ENCODE measurements around the gene TRPM8. TPM values are rescaled to one million over a fixed set of nuclear protein-coding genes. Genes with fewer than 3 reads are reported as not detected.

Gene TRPM8
- total and polyA plus RNA-seq, 2 donors from 2014 or later, result 2.5 TPM; not detected in 1

DNA sequence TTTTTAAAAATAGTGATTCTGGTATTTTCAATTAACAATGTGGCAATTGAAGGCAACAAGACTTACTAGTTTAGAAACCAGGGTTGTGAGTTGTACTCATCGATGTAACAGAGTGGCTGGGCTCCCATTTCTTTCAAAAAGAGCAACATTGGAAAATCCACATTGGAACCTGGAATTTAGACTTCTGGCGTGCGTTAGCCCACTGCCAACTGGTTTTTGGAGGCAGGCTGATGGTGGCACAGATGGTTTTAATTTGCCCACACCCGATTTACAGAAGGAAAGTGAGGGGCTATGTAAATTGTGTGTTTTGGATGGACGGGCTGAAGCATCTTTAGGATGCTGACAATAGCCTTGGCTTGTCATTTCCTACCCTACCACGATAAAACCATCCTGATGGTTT lies 66.3 kb downstream of the TRPM8 start:
- no peaks in the 10 kb centered on the region for H3K36me3 ChIP-seq (ENCODE audit: control insufficient read depth in 2 of 3, insufficient read depth in 3 of 3, low read length in 3 of 3)
- TF ChIP-seq, protein P1, sequence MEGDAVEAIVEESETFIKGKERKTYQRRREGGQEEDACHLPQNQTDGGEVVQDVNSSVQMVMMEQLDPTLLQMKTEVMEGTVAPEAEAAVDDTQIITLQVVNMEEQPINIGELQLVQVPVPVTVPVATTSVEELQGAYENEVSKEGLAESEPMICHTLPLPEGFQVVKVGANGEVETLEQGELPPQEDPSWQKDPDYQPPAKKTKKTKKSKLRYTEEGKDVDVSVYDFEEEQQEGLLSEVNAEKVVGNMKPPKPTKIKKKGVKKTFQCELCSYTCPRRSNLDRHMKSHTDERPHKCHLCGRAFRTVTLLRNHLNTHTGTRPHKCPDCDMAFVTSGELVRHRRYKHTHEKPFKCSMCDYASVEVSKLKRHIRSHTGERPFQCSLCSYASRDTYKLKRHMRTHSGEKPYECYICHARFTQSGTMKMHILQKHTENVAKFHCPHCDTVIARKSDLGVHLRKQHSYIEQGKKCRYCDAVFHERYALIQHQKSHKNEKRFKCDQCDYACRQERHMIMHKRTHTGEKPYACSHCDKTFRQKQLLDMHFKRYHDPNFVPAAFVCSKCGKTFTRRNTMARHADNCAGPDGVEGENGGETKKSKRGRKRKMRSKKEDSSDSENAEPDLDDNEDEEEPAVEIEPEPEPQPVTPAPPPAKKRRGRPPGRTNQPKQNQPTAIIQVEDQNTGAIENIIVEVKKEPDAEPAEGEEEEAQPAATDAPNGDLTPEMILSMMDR (IDR thresholded peaks at IDR 0.05; ENCODE audit: borderline replicate concordance, extremely low read depth, insufficient read depth), result no peak
- DNase-seq (no peak), FAIRE-seq (no peak)
- H3K9ac ChIP-seq (ENCODE audit: low read length in 3 of 3), result no peak overlapping the region
- intact Hi-C loops (cut with DNase I), result no loop called here
- no peaks in the 10 kb centered on the region for H3K9me3 ChIP-seq (ENCODE audit: control insufficient read depth in 2 of 3, insufficient read depth in 1 of 3, low read length in 3 of 3)
- no peaks in the 10 kb centered on the region for H3K27me3 ChIP-seq (ENCODE audit: control insufficient read depth, insufficient read depth, low read length)
- no peak overlapping the region for H3K4me3 ChIP-seq (ENCODE audit: low read length in 3 of 3)
- no peaks in the 10 kb centered on the region for H3K4me1 ChIP-seq (ENCODE audit: control insufficient read depth in 2 of 3, insufficient read depth in 2 of 3, low read depth in 1 of 3, low read length in 3 of 3)
- no peak overlapping the region for H3K27ac ChIP-seq (ENCODE audit: low read depth in 2 of 2, low read length in 2 of 2)

DNA sequence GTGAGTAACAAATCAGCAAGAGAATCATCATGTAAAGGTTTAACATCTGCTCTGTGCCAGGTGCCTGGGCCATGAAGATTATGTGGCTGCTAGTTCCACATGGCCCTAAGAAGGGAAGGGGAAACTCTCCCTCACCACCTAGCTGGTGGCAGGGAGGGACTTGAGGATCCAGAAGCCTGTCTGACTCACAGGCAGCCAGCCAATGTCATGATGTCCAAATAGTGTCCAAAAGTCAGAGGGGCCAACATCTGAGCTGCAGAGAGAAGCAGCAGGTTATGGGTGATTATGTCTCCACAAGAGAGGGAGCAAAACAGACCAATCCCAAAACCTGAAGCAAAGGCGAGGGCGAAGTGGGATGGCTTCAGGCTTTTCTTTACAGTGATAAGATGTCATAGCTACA lies 71.4 kb downstream of the TRPM8 start:
- Histone ChIP-seq H3K4me1 (ENCODE audit: control insufficient read depth in 2 of 3, insufficient read depth in 2 of 3, low read depth in 1 of 3, low read length in 3 of 3) (no peaks in the 10 kb centered on the region), H3K27me3 (ENCODE audit: control insufficient read depth, insufficient read depth, low read length) (no peaks in the 10 kb centered on the region), H3K36me3 (ENCODE audit: control insufficient read depth in 2 of 3, insufficient read depth in 3 of 3, low read length in 3 of 3) (no peaks in the 10 kb centered on the region), H3K9me3 (ENCODE audit: control insufficient read depth in 2 of 3, insufficient read depth in 1 of 3, low read length in 3 of 3) (no peaks in the 10 kb centered on the region), H3K4me3 (ENCODE audit: low read length in 3 of 3) (no peak overlapping the region), H3K9ac (ENCODE audit: low read length in 3 of 3) (no peak overlapping the region), H3K27ac (ENCODE audit: low read depth in 2 of 2, low read length in 2 of 2) (no peak overlapping the region)
- FAIRE-seq, result no peak
- no peak for DNase-seq
- intact Hi-C loops (cut with DNase I), result no loop called here
- TF ChIP-seq, protein P1 (IDR thresholded peaks at IDR 0.05; ENCODE audit: borderline replicate concordance, extremely low read depth, insufficient read depth), result no peak

DNA sequence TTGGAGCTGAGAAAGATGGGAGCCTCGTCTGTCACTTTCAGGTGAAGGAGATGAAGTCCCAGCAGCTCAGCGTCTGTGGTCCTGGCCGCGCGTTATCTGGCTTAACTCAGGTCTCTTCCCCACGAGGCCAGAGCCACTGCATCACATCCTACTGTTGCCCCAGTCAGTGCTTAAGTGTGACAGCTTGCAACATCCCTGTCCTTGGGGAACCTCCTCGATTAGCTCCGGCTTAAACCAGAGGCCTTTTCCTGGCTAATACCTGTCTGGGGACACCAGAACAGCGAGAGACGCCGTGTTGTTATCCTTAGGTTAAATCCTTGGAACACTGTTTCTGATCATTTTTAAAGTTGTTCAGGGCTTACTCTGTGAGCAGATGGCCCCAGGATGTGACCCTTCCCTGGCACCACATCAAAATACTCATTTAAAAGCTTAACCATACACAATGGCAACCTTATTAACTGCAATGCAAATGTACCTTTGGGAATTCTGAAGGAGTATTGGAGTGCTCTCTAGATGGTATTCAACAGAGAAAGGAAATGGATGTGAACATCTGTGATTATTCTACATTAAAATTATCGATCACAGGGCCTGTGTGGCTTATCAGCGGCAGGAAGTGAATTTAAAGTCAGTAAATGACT lies 72.2 kb downstream of the TRPM8 start:
- H3K36me3 ChIP-seq (ENCODE audit: control insufficient read depth in 2 of 3, insufficient read depth in 3 of 3, low read length in 3 of 3), result no peaks in the 10 kb centered on the region
- no peak overlapping the region for H3K9ac ChIP-seq (ENCODE audit: low read length in 3 of 3)
- DNase-seq, result no peak
- no peak for FAIRE-seq
- intact Hi-C loops (cut with DNase I), result no loop called here
- no peaks in the 10 kb centered on the region for H3K4me1 ChIP-seq (ENCODE audit: control insufficient read depth in 2 of 3, insufficient read depth in 2 of 3, low read depth in 1 of 3, low read length in 3 of 3)
- no peak overlapping the region for H3K27ac ChIP-seq (ENCODE audit: low read depth in 2 of 2, low read length in 2 of 2)
- TF ChIP-seq, protein P1 (IDR thresholded peaks at IDR 0.05; ENCODE audit: borderline replicate concordance, extremely low read depth, insufficient read depth), result no peak
- no peaks in the 10 kb centered on the region for H3K27me3 ChIP-seq (ENCODE audit: control insufficient read depth, insufficient read depth, low read length)
- H3K9me3 ChIP-seq (ENCODE audit: control insufficient read depth in 2 of 3, insufficient read depth in 1 of 3, low read length in 3 of 3), result no peaks in the 10 kb centered on the region
- no peak overlapping the region for H3K4me3 ChIP-seq (ENCODE audit: low read length in 3 of 3)

All from kidney (tissue), 14 donors.